Measurements from ENCODE around the gene ADAMTSL5.
A peak's percentile ranks its signal among the peaks of the same experiment; 100 is the strongest.
"Not testable (repeated sequence)": the region's sequence is repeated elsewhere in the genome, so short reads cannot be mapped to it uniquely, and the experiment has no call there.

ADAMTSL5 gene

DNA sequence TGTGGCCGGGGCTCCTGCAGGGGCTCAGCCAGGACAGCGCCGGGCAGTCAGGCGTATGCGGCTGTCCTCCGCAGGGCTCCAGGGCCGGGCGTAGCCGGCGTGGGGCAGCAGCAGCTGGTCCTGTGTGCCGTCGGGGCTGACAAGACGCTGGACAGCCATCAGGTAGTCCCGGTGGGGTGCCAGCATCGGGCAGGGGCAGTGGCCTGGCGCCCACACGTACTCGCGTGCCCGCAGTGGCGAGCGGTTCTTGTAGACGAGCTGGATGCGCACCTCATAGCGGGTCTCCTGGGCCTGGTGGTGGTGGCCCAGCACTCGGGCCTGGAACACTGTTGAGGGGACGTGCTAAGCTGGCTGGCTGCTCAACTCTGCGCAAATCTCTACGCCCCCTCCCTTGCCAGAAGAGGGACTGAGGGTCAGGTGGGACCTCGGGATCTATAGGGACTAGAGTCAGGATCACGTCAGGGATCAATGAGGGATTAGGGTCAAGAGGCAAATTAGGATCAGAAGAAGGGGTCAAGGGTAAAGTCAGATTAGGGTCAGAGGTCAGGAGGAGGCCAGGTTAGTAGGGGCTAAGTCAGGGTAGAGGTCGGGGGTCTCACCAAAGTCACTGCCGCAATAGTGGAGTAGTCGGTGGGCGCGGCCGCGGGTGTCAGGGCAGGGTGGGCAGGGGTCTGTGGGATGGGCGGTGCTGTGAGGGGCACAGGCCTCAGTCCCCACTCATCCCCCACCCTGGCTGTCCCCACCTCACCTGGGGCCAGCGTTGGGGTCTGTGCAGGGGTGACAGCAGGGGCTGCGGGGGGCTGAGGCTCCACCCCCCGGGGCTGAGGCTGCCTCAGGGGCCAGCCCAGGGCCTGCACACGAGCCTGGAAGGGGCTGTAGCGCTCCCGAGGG, 6.6 kb downstream of the ADAMTSL5 start:
- DNase-seq (ENCODE audit: insufficient read length, low spot score) (no peak), FAIRE-seq (no peak)
- TF ChIP-seq CTCF (IDR thresholded peaks at IDR 0.05; ENCODE audit: insufficient read depth, missing control alignments) = no peak

GRCh38 chr19:1505012-1505411, 7.8 kb downstream of the ADAMTSL5 start:
- FAIRE-seq = no peak
- no peak for TF ChIP-seq CTCF (IDR thresholded peaks at IDR 0.05; ENCODE audit: insufficient read depth, missing control alignments)
- DNase-seq (ENCODE audit: insufficient read length, low spot score) = no peak

DNA sequence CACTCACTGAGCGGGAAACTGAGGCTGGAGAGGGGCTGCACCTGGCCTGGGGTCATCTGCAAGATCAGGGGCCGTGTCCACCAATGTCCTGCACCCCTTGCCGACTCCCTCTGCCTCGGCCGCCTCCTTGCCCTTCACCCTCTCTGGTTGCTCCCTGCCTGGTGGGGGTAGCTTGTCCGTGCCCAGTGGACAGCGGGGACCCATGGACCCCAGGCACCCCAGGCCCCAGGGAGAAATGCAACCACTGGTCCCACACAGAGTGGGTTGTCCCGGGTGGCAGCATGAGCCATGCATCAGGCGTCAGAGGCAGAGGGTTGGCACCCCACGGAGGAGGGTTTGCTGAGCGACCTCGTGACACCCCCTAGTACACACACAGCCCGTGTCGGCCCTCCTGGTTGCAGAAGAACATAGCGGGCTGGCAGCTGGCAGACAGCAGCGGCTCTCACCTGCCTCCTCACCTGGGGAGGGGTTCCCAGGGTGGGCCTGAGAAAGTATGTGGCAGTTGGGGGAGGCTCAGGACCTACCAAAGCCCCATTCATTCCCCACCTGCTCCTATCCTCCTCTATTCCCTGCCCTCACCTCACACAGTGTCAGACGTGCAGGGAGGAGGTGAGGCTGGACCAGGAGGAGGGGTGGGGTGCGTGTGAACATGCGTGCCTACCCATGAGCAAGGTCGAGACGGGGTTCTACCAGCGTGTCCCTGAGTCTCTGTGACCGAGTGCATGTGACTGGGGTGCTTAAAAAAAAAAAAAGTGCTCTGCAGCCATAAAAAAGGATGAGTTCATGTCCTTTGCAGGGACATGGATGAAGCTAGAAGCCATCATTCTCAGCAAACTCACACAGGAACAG, 8.7 kb downstream of the ADAMTSL5 start:
- DNase-seq (ENCODE audit: insufficient read length, low spot score) = no peak
- TF ChIP-seq CTCF (IDR thresholded peaks at IDR 0.05; ENCODE audit: insufficient read depth, missing control alignments) = no peak
- no peak for FAIRE-seq

- TF ChIP-seq CTCF (IDR thresholded peaks at IDR 0.05; ENCODE audit: insufficient read depth, missing control alignments) = peak; percentile 53
- DNase-seq (ENCODE audit: insufficient read length, low spot score) = no peak
- no peak for FAIRE-seq
Measured at GRCh38 chr19:1503089-1503924, 9.5 kb downstream of the ADAMTSL5 start.

GRCh38 chr19:1502433-1503088, 10.3 kb downstream of the ADAMTSL5 start:
- TF ChIP-seq CTCF (IDR thresholded peaks at IDR 0.05; ENCODE audit: insufficient read depth, missing control alignments) = no peak
- FAIRE-seq (no peak), DNase-seq (ENCODE audit: insufficient read length, low spot score) (no peak)

DNA sequence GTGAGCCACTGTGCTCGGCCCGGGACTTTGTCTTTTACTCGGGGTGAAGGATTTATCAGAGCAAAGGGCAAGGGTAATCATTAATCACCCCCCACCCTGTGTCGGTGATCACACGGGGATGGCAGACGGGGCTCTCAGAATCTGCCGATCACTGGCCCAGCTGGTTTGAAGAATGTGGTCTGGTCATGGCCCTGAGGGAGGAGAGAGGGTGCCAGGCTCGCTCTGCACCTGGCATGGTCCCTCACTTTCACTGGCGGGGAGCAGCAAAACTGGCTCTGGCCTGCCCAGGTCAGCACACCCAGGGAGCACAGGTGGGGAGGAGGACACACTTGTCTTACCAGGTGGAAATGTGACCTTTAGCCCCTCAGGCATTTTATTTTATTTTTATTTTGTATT, 11.6 kb downstream of the ADAMTSL5 start:
- TF ChIP-seq CTCF (IDR thresholded peaks at IDR 0.05; ENCODE audit: insufficient read depth, missing control alignments) = no peak
- DNase-seq (ENCODE audit: insufficient read length, low spot score) (no peak), FAIRE-seq (no peak)

DNA sequence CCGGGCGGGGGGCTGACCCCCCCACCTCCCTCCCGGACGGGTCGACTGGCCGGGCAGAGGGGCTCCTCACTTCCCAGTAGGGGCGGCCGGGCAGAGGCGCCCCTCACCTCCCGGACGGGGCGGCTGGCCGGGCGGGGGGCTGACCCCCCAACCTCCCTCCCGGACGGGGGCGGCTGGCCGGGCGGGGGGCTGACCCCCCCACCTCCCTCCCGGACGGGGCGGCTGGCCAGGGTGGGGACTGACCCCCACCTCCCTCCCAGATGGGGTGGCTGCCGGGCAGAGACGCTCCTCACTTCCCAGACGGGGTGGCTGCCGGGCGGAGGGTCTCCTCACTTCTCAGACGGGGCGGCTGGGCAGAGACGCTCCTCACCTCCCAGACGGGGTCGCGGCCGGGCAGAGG, 13.6 kb downstream of the ADAMTSL5 start:
- DNase-seq (ENCODE audit: insufficient read length, low spot score); FAIRE-seq: not testable (repeated sequence)

Data from D721Med (cell line).